HG03097 (cell line): ENCODE measurements around the gene LIN28B.
"Not testable (repeated sequence)": the region's sequence is repeated elsewhere in the genome, so short reads cannot be mapped to it uniquely, and the experiment has no call there.

Experiments
- ATAC-seq: cut with Tn5 transposase; IDR thresholded peaks from one replicate; pipeline ENCODE4 v1.9.1; 2021; ENCODE audit not compliant: unreplicated experiment, low FRiP score

LIN28B gene

DNA sequence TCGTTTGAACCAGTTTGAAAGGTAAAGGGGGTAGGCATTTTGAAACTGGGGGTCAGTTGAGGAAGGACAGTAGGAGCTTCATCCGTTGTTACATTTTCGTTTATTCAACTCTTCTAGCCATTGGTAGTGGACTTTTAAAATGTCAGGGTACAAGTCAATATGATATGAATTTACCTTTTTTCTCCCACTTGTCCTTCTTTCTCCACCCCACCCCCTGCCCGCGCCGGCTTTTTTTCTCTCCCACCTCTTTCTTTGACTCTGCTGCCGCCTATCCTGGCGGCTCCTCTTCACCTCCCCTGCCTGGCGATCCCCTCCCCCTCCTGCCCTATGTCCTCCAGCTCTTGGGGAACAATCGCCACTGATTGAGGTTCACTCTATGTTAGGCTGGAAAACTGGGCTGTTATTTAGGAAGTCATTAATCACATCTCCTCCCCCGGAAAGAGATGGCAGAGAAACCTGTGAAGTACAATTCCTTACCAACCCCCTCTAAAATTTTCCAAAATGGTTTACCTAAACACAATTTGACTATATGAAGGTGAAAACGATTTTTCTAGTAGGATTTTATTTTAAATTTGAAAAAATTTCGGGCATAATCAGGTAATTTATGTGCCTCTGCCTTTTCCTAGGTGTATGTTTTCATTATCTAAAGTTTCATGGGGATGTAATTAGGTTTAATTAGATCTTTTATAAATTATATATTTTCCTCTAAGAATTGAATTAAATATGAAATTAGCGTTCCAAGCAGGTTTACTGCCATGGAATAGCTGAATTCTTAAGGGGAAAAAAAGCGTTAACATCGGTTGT lies 778 bp upstream of the LIN28B start:
- ATAC-seq = no peak

DNA sequence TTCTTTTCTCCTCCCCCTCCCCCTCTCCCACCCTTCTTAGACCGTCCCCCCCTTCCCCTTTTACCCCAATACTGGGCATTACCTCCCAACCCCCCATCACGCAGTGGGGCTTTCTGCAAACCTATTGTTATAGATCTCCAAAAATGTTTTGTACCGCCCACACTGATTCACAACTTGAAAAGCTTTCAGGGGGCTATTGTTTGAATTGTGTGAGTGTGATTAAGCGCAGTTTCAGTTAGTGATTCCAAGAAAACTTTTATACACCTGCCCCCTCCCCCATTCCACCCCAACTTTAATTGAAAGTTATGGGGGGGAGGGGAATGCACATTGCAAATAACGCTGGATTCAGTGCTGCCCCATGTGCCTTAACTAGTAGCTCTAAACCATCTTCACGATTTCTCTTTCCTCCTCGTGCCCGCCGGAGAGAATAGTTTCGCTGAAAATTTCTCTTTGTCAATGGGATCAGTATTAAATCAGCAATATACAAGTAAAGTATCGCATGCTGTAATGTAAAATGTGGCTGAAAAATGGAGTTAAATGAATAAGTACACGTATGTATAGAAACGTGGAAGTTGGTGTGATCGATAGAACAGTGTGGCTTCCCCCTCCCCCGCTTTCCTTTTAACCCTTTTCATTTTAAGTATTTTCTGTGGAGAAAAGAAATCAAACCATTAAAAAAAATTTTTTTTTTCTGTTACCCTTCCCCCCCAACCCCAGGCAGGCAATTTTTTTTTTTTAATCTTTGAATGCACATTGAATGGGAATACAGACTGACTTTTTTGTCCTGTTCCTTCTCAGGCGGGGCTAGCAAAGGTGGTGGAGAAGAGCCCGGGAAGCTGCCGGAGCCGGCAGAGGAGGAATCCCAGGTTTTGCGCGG lies 632 bp downstream of the LIN28B start:
- no peak for ATAC-seq

DNA sequence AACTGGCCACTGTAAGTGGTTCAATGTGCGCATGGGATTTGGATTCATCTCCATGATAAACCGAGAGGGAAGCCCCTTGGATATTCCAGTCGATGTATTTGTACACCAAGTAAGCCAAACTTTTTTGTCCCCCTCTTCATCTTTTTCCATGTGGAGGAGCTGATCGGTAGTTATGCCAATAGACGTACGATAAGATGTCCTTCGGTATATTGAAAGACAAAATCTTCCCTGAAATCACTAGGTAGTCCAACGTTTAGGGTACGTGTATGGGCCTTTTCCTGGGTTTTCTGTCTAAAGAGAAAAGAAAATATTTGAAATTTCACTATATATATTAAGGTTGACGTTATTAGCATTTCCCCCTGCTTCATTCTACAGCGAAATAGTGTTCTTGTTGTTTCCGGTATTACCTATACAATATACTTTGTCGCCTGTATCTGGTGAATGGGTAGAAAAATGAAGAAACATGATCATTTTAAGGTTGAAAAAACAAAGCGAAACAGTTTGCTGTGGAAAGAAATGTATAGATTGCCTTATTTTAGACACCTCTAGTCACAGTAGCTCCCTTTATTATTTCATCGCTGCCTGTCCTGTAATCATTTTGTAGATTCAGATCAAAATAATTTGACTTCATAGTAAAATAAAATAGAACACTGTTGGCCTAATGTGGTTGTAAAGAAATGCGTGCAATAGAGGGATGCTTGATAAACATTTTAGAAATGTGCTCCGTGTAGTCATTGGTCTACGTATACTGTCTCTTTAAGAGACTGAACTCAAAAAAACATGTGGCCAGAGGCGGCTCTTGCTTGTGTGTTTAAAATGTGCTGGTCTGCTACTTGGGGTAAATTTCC lies 1.5 kb downstream of the LIN28B start:
- ATAC-seq = no peak

DNA sequence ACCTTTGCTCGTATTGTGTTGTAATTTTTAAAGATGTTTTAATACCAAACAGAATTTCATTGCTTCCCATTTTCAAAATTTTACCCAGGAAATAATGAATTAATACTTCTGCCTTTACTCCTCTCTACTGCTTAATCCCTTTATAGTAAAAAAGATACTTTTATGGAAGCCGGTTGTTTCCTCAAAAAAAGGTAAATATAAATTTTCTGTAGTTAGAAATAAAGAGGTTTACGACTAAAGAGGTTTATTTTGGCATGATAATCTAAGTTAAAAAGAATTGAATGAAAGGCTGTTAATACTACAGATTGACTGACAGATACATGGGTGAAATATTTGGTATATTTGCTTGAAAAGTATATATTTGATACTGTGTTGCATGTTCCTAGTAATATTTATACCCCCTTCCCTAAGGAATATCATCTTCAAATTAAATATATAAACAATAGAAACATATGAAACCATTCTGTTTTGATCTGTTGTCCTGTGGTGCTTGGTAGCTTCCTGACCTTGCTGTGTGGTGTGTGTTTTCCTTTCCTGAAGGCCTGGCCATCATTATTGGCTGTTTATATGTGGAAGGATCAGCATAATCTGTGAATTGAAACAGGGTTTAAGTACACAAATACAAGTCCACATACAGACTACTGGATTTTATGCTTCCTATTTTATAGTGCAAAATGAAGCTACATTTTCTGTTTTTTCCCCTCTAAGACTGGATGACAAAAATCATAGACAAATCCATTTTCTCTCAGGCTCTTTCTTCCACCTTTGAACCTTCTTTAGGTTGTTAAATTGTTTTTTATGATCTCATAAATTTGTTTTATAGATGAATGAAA lies 2.3 kb downstream of the LIN28B start:
- no peak for ATAC-seq

DNA sequence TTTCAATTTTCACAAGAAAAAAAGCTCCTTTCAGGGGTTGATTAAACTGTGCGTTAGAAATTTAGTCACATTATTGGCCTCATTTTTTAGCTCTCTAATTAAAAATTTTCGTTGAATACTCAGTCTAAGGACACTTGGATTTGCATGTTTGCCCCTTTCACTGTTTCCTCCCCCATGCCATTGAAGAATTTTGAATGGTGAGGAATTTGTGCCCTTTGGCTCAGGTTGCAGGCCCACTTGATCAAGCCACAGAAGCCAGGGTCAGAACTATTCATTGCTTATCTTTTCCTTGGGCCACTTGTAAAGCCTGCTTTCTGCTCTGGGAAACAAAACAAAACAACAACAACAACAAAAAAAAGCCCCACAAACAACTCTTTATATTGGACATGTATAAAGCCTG lies 12.2 kb downstream of the LIN28B start:
- ATAC-seq = no peak

DNA sequence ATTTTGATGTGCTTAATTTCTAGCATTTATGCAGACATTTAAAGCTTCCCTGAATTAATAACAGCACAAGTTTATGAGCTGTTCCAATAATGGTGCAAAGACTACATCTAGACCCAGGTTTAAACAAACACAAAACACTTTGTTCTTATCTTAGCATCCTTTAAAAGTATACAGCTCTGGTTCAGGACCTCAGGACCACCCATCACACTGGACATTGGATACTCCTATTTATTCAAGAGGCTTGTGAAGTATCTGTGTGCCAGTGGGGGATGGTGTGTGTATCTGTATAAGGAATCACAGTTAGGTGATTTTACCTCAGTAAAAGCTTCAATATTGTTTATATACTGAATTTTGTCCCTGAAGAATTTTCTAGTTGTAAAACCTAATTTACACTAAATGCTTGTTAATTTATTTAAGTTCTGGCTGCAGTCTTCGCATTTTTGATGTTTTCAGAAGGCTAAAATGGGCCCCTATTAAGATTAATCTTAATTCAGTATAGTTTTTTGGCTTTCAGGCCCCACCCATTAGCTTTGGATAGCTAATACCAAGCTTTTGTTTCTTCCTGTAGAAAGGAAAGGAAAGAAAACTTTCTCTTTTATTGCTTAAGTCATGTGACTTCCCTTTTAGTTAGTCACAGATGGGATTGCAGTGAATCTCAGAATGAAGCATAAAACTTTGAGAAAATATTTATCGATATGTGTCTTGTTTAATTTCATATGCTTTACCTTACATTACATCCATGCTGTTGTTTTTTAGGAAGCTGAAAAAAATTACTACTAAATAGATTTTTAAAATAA lies 13.1 kb downstream of the LIN28B start:
- ATAC-seq = no peak

DNA sequence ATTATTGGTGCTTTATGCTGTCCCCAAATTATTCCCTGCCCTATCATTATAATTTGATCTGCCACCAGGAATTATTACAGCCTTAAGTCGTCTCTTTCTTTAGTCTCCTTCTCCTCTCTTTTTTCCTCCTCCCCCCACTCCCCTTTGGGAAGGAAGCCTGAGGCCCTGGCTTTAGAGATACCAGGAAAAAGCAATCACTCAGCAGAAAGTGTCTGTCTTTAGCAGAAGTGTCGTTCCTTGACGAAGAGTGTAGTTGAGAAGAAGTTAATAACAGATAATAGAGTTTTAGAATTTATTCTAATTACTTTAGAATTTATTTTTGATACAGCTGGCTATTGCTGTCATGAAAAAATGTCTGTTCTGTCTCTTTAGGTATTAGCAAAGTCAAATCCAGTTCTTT lies 16.5 kb downstream of the LIN28B start:
- ATAC-seq = no peak

DNA sequence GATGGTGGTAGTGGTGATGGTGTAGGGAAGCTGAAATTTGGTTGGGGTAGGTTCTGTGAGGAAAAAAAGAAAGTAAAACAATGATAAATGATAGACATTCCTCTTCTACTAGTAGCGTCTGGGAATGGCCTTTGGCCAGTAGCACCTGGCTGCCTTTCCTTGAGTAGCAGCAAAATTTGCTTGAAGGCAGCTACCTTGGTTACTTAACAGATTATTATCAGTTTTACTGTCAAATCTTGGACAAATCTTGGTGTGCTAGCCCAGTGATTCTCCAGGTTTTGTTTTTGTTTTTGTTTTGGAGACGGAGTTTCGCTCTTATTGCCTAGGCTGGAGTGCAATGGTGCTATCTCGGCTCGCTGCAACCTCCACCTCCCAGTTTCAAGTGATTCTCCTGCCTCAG lies 26.4 kb downstream of the LIN28B start:
- ATAC-seq = no peak

DNA sequence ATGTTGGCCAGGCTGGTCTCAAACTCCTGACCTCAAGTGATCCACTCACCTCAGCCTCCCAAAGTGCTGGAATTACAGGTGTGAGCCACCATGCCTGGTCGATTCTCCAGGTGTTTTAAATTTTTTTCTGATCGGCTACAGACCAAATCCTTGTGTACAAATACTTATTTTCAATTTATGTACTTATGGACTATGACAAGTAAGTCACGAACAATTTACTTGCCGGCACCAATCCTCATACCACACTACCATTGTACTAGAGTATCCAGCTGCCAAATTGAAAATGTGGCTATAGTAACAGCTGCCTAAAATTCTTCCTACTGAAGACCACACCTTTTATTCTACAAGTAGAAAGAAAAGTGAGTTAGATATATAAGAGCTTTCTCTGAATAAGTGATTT lies 26.9 kb downstream of the LIN28B start:
- no peak for ATAC-seq

DNA sequence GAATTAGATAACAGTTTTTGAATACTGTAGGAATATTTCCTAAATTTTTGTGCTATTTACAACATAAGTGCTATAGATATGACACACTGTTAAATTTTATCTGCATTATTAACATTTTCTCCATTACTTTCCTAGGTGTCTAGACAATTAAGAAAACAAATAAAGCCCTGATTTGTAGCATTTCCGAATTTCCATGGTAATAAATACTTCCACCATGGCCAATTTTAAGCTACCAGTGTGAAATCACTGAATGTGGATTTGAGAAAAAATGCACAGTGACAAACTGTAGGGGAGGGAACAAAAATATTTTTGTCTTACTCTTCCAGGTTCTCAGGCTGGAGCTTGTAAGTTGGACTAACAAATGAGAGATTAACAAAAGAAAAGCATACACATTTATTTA lies 27.9 kb downstream of the LIN28B start:
- ATAC-seq = no peak

DNA sequence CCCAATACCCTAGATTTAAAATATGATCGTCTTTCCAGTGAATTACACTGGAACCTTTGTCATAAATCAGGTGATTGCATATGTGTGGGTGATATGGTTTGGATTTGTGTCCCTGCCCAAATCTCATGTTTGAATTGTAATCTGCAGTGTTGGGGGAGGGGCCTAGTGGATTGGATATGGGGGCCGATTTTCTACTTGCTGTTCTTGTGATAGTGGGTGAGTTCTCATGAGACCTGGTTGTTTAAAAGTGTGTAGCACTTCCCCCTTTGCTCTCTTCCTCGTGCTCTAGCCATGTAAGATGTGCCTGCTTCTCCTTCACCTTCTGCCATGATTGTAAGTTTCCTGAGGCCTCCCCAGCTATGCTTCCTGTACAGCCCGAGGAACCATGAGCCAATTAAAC lies 29.0 kb downstream of the LIN28B start:
- ATAC-seq = not testable (repeated sequence)

DNA sequence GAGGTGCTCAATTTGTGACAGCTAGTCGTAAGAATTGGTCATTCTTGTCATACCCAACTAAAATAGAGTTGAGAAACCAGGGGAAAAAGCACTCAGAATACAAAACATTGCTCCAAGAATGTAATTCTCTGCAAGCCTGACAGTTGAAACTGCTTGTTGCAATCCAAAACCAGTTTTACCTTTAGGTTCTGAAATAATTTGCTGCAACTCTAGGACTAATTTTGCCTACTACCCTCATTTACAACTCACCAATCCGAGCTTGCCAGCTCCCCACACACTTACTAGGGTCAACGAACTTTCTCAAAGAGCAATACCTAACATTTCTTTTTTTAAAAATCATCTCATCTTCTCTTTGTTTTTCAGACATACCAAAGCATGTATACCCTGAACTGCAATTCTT lies 29.7 kb downstream of the LIN28B start:
- no peak for ATAC-seq

DNA sequence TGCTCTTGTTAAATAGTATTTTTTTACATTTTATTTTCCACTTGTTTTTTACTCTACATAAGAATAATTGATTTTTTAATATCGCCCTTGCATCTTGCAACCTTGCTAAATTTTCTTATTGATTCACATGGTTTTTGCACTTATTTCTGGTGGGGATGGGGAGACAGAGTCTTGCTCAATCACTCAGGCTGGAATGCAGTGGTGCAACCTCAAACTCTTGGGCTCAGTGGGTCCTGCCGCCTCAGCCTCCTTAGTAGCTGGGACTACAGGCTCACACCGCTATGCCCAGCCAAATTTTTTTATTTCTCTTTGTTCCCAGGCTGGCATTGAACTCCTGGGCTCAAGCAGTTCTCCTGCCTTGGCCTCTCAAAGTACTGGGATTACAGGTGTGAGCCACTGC lies 30.3 kb downstream of the LIN28B start:
- no peak for ATAC-seq

DNA sequence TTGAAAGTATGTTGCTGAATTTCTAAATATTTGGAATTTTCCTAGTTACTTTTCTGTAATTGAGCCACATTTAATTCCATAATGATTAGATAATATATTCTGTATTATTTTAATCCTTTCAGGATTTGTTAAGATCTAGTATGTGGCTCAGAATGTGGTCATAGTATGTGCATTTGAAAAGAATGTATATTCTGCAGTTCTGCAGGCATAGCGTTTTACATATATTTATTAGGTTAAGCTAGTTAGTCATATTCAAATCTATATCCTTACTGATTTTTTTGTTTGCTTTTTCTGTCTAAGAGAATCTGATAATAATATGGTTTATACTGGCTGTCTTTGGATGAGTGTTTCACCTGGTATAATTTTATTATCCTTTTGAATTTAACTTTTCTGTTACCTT lies 33.2 kb downstream of the LIN28B start:
- no peak for ATAC-seq

DNA sequence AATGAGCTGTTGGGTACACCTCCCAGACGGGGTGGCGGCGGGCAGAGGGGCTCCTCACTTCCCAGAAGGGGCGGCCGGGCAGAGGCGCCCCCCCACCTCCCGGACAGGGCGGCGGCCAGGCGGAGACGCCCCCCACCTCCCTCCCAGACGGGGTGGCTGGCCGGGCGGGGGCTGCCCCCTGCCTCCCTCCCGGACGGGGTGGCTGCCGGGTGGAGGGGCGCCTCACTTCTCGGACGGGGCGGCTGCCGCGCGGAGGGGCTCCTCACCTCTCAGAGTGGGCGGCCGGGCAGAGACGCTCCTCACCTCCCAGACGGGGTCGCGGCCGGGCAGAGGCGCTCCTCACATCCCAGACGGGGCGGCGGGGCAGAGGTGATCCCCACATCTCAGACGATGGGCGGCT lies 34.2 kb downstream of the LIN28B start:
- not testable (repeated sequence) for ATAC-seq

DNA sequence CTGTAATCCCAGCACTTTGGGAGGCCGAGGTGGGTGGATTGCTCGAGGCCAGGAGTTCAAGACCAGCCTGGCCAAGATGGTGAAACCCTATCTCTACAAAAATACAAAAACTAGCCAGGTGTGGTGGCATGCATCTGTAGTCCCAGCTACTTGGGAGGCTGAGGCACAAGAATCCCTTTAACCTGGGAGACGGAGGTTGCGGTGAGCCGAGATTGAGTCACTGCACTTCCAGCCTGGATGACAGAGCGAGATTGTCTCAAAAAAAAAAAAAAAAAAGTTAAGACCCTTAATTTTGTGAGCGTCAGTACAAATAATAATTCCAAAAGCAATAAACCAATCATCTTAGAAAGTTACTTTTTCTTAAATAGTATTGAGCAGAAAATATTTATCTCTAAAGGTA lies 36.7 kb downstream of the LIN28B start:
- ATAC-seq = not testable (repeated sequence)

DNA sequence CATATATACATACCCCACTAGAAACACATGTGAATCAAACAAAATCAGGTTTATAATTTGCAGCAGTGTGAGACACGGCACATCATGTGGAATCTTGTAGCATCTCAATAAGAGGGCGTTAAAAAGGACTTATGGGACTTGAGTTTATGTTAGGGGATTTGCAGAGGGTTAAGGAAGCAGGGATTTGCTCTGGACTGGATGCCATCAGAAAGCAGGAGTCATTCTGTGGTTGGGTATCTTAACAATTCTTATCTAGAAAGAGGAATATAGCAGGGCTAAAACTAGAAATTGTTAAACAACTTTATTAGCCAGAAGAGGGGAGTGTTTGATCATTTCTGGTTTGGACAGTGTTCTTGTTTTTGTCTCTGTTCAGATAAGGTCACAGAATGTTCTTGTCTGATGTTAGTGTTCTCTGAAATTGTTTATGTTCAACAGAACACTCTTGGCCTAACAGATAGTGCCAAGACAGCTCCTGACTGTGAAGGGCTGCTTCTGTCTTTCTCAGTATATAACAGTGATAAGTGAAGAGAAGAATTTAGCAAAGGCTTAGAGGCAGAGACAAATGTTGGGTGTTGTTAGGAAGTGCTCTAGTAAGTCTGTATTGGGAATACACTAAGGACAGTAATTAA lies 39.2 kb downstream of the LIN28B start:
- ATAC-seq = no peak

DNA sequence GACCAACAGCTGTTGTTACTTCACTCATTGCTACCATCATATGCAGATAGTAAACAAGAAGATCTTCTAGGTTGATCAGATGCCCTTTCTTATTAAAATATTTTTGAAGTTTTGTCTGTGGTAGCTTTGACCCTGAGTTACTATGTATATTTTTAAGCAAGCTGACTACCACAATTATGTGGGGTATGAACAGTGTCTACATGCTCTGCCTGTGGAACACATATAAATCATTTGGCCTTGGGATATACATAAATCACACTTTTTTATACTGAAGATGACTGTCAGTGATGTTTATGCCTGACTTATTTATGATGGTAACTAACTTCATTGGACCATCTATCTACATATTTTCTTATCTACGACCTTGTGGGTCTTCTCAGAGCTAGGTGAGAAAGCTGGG lies 44.2 kb downstream of the LIN28B start:
- no peak for ATAC-seq

DNA sequence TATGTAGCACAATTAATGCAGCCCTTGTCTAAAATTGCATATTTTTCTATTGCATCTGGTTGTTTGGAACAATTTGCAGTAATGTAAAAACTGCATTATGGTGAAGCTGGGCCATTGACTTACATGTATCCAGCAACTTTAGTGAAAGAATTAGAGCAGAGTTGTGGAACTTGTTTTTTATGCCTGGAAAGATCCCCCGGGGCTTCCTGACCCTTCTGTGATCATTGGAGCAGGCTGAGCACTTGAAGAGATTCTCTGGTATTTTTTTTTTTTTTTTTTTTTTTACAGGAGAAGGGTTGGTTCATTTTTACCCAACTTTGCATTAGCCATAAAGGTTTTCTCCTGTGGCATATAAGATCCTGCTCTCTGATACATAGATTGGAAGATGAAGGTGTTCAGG lies 45.0 kb downstream of the LIN28B start:
- no peak for ATAC-seq
